ENCODE measurements around the gene TAF11L11.
"Not testable (repeated sequence)": the region's sequence is repeated elsewhere in the genome, so short reads cannot be mapped to it uniquely, and the experiment has no call there.

The TAF11L11 gene

GRCh38 chr5:17603880-17604279, at the start of gene TAF11L11:
TAF11L11 (plus strand) TSS chr5:17604183.
- DNase-seq = not testable (repeated sequence)

- not testable (repeated sequence) for DNase-seq
Observed at GRCh38 chr5:17585658-17586057, 18.3 kb upstream of the TAF11L11 start, which contains the start of gene TAF11L7. TAF11L7 (minus strand) TSS chr5:17585758.

- DNase-seq = not testable (repeated sequence)
Observed at GRCh38 chr5:17590860-17591259, 13.1 kb upstream of the TAF11L11 start, which contains the start of gene TAF11L8. TAF11L8 (minus strand) TSS chr5:17590960.

- DNase-seq = not testable (repeated sequence)
Observed at GRCh38 chr5:17594255-17594654, 9.7 kb upstream of the TAF11L11 start, which contains the start of gene TAF11L9. TAF11L9 (minus strand) TSS chr5:17594394.

GRCh38 chr5:17597728-17598127, 6.3 kb upstream of the TAF11L11 start, which contains the start of gene TAF11L10:
TAF11L10 (minus strand) TSS chr5:17597828.
- not testable (repeated sequence) for DNase-seq

GRCh38 chr5:17604951-17605350, 968 bp downstream of the TAF11L11 start:
- DNase-seq = no peak

- DNase-seq = not testable (repeated sequence)
Observed at GRCh38 chr5:17607461-17607860, 3.5 kb downstream of the TAF11L11 start.

- not testable (repeated sequence) for DNase-seq
Observed at GRCh38 chr5:17610092-17610491, 6.1 kb downstream of the TAF11L11 start, which contains the start of gene TAF11L12. TAF11L12 (plus strand) TSS chr5:17610392.

GRCh38 chr5:17614872-17615605, 11.1 kb downstream of the TAF11L11 start:
- DNase-seq = no peak

- no peak for DNase-seq
Observed at GRCh38 chr5:17619354-17619753, 15.4 kb downstream of the TAF11L11 start.

- DNase-seq = no peak
Observed at GRCh38 chr5:17620627-17621026, 16.6 kb downstream of the TAF11L11 start.

- no peak for DNase-seq
Observed at GRCh38 chr5:17625686-17626085, 21.7 kb downstream of the TAF11L11 start.

GRCh38 chr5:17631788-17632187, 27.8 kb downstream of the TAF11L11 start, which contains the start of gene TAF11L13:
TAF11L13 (plus strand) TSS chr5:17632088.
- DNase-seq = not testable (repeated sequence)

- DNase-seq = no peak
Observed at GRCh38 chr5:17634160-17634559, 30.2 kb downstream of the TAF11L11 start, which contains the start of gene TAF11L14. TAF11L14 (plus strand) TSS chr5:17634460.

- not testable (repeated sequence) for DNase-seq
Observed at GRCh38 chr5:17649232-17649631, 45.2 kb downstream of the TAF11L11 start.

- not testable (repeated sequence) for DNase-seq
Observed at GRCh38 chr5:17655201-17655759, 51.3 kb downstream of the TAF11L11 start.
